ENCODE data around the gene XPR1.
"Not testable (repeated sequence)": the region's sequence is repeated elsewhere in the genome, so short reads cannot be mapped to it uniquely, and the experiment has no call there.

XPR1 gene

DNA sequence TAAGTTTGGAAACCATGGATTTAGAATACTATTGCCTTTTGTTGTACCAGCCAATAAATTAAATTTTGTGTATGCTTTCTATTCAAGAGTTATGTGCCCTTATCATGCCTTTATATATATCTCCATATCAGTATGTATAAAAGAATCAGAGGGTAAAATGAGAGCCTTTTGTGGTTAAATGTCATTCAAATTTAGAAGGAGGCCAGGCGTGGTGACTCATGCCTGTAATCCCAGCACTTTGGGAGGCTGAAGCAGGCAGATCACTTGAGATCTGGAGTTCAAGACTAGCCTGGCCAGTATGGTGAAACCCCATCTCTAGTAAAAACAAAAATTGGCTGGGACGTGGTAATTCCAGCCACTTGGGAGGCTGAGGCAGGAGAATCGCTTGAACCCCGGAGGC, 88.9 kb downstream of the XPR1 start:
- Mint-ChIP-seq H3K9me3 (peaks cover 8% of the 10 kb centered on the region), H3K27me3 (ENCODE audit: low read depth, poor library complexity) (peaks cover 2% of the 10 kb centered on the region), H3K4me3 (no peak overlapping the region), H3K36me3 (ENCODE audit: low read depth) (peaks cover 5% of the 10 kb centered on the region), H3K4me1 (no peaks in the 10 kb centered on the region), H3K27ac (no peak overlapping the region)
- TF ChIP-seq CTCF (IDR thresholded peaks at IDR 0.05) = no peak
- DNase-seq = no peak

DNA sequence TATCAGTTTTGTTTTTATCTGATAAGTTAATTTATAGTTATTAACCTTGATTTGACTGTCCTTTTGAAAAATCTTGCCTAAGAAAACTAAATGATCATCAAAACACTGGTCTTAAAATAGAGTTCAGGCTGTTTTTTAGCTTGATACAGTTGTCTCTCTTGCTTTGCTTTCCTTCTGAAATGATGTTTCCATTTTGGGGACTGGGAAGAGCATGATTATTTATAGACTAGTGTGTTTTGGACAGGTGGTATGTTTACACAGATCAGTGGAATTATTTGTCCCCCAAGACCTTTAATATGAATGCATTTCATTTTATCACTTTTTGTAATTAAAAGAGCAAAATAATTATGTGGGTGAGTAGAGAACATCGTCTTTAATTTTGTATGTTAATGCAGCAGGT, 90.8 kb downstream of the XPR1 start:
- TF ChIP-seq CTCF (IDR thresholded peaks at IDR 0.05) = no peak
- H3K4me3 Mint-ChIP-seq = no peak overlapping the region
- no peaks in the 10 kb centered on the region for H3K27me3 Mint-ChIP-seq (ENCODE audit: low read depth, poor library complexity)
- peaks cover 18% of the 10 kb centered on the region for H3K9me3 Mint-ChIP-seq
- peaks cover 14% of the 10 kb centered on the region for H3K36me3 Mint-ChIP-seq (ENCODE audit: low read depth)
- no peaks in the 10 kb centered on the region for H3K4me1 Mint-ChIP-seq
- no peak overlapping the region for H3K27ac Mint-ChIP-seq
- DNase-seq = no peak

DNA sequence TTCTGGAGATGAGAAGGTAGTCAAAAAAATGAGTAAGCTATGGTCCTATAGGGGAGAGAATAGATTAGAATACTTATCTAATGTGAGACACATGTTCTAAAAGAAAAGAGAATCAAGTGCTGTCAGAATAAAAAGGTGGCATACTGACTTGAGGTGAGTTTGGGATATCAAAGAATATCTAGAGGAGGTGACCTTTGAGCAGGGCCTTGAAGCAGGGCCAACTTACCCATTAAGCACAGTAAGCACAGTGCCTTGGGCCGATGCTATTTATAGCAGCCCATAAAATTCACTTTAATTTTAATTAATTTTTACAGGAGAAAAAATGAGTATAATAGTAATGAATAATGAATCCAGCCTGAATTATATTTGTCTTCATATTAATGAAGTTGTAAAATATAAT, 92.2 kb downstream of the XPR1 start:
- peaks cover 29% of the 10 kb centered on the region for H3K36me3 Mint-ChIP-seq (ENCODE audit: low read depth)
- no peak overlapping the region for H3K4me3 Mint-ChIP-seq
- peaks cover 32% of the 10 kb centered on the region for H3K9me3 Mint-ChIP-seq
- no peak for DNase-seq
- TF ChIP-seq CTCF (IDR thresholded peaks at IDR 0.05) = no peak
- no peaks in the 10 kb centered on the region for H3K4me1 Mint-ChIP-seq
- H3K27ac Mint-ChIP-seq = no peak overlapping the region
- no peaks in the 10 kb centered on the region for H3K27me3 Mint-ChIP-seq (ENCODE audit: low read depth, poor library complexity)

DNA sequence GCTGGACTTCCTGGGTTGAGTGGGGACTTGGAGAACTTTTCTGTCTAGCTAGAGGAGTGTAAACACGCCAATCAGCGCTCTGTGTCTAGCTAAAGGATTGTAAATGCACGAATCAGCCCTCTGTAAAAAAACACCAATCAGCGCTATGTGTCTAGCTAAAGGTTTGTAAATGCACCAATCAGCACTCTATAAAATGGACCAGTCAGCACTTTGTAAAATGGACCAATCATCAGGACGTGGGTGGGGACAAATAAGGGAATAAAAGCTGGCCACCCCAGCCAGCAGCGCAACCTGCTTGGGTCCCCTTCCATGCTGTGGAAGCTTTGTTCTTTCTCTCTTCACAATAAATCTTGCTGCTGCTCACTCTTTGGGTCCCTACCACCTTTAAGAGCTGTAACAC, 94.2 kb downstream of the XPR1 start:
- not testable (repeated sequence) for H3K4me1 Mint-ChIP-seq; H3K27ac Mint-ChIP-seq; DNase-seq; H3K4me3 Mint-ChIP-seq; H3K27me3 Mint-ChIP-seq (ENCODE audit: low read depth, poor library complexity)
- Mint-ChIP-seq H3K9me3 (peaks cover 49% of the 10 kb centered on the region), H3K36me3 (ENCODE audit: low read depth) (peaks cover 49% of the 10 kb centered on the region)

GRCh38 chr1:180727751-180728150, 95.9 kb downstream of the XPR1 start:
- not testable (repeated sequence) for H3K27ac Mint-ChIP-seq; DNase-seq; H3K27me3 Mint-ChIP-seq (ENCODE audit: low read depth, poor library complexity); H3K4me1 Mint-ChIP-seq; H3K4me3 Mint-ChIP-seq
- Mint-ChIP-seq H3K36me3 (ENCODE audit: low read depth) (peaks cover 63% of the 10 kb centered on the region), H3K9me3 (peaks cover 64% of the 10 kb centered on the region)

DNA sequence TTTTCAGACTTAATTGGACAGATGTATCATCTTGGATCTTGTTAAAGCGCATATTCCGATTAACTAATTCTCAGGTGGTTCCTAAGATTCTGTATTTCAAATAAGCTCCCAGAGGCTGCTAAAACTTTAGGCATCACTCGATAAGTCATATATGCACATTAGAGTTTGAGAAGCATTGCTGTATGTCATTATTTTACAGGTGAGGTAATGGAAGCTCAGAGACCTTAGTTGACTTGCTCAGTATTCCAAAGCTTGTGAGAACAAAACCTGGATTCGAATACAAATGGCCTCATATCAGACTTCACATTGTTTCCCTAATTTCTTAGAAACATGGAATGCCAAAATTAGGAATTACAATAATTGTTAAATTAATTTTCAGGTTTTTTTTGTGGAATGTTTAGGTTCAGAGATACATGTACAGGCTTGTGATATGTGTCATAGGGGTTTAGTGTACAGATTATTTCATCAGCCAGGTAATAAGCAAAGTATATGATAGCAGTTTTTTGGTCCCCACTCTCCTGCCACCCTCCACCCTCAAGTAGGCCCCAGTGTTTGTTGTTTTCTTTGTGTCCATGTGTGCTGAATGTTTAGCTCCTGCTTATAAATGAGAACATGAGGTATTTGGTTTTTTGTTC, 96.8 kb downstream of the XPR1 start:
- peaks cover 72% of the 10 kb centered on the region for H3K9me3 Mint-ChIP-seq
- H3K27ac Mint-ChIP-seq = no peak overlapping the region
- no peak for TF ChIP-seq CTCF (IDR thresholded peaks at IDR 0.05)
- DNase-seq = no peak
- no peak overlapping the region for H3K4me3 Mint-ChIP-seq
- H3K4me1 Mint-ChIP-seq = no peaks in the 10 kb centered on the region
- no peaks in the 10 kb centered on the region for H3K27me3 Mint-ChIP-seq (ENCODE audit: low read depth, poor library complexity)
- peaks cover 71% of the 10 kb centered on the region for H3K36me3 Mint-ChIP-seq (ENCODE audit: low read depth)

GRCh38 chr1:180731131-180731530, 99.3 kb downstream of the XPR1 start:
- Mint-ChIP-seq H3K27me3 (ENCODE audit: low read depth, poor library complexity) (no peaks in the 10 kb centered on the region), H3K4me1 (no peaks in the 10 kb centered on the region), H3K9me3 (peaks cover 90% of the 10 kb centered on the region), H3K27ac (no peak overlapping the region), H3K36me3 (ENCODE audit: low read depth) (peaks cover 91% of the 10 kb centered on the region), H3K4me3 (no peak overlapping the region)
- TF ChIP-seq CTCF (IDR thresholded peaks at IDR 0.05) = no peak
- no peak for DNase-seq
